ENCODE results near the gene ATL3.

ATL3 gene

GRCh38 chr11:63709336-63709884 lies 38.2 kb upstream of the ATL3 start:
- Histone ChIP-seq H3K4me2 (ENCODE audit: low read length) (no peak overlapping the region), H3K36me3 (replicated peaks; ENCODE audit: low read depth, low read length) (no peaks in the 10 kb centered on the region), H3K4me1 (ENCODE audit: low read length) (peaks cover 11% of the 10 kb centered on the region), H2AFZ (ENCODE audit: low read depth, low read length) (no peak overlapping the region), H4K20me1 (ENCODE audit: insufficient read depth, low read length) (peaks cover 26% of the 10 kb centered on the region; the same call in 1 of the 2 replicates), H3K79me2 (ENCODE audit: low read length) (peaks cover 14% of the 10 kb centered on the region), H3K9me3 (ENCODE audit: insufficient read depth, low read length) (no peaks in the 10 kb centered on the region), H3K9ac (ENCODE audit: low read length) (no peak overlapping the region), H3K27me3 (ENCODE audit: low read depth, low read length) (no peaks in the 10 kb centered on the region), H3K27ac (ENCODE audit: low read length) (no peak overlapping the region), H3K4me3 (ENCODE audit: low read length) (no peak overlapping the region)
- TF ChIP-seq EZH2phosphoT487 (IDR thresholded peaks at IDR 0.05; ENCODE audit: low read depth): no peak
- TF ChIP-seq CTCF (IDR thresholded peaks at IDR 0.05; ENCODE audit: low read depth, low read length): no peak

GRCh38 chr11:63708764-63709163 lies 37.6 kb upstream of the ATL3 start:
- no peak for TF ChIP-seq CTCF (IDR thresholded peaks at IDR 0.05; ENCODE audit: low read depth, low read length)
- TF ChIP-seq EZH2phosphoT487 (IDR thresholded peaks at IDR 0.05; ENCODE audit: low read depth): no peak
- Histone ChIP-seq H3K27me3 (ENCODE audit: low read depth, low read length) (no peaks in the 10 kb centered on the region), H3K9ac (ENCODE audit: low read length) (no peak overlapping the region), H2AFZ (ENCODE audit: low read depth, low read length) (no peak overlapping the region), H3K9me3 (ENCODE audit: insufficient read depth, low read length) (no peaks in the 10 kb centered on the region), H3K4me2 (ENCODE audit: low read length) (no peak overlapping the region), H3K27ac (ENCODE audit: low read length) (no peak overlapping the region), H4K20me1 (ENCODE audit: insufficient read depth, low read length) (peaks cover 26% of the 10 kb centered on the region; the same call in 1 of the 2 replicates), H3K79me2 (ENCODE audit: low read length) (peaks cover 14% of the 10 kb centered on the region), H3K4me1 (ENCODE audit: low read length) (peaks cover 16% of the 10 kb centered on the region), H3K36me3 (replicated peaks; ENCODE audit: low read depth, low read length) (no peaks in the 10 kb centered on the region), H3K4me3 (ENCODE audit: low read length) (no peak overlapping the region)

GRCh38 chr11:63705526-63705925 lies 34.4 kb upstream of the ATL3 start:
- peaks cover 4% of the 10 kb centered on the region; the same call in 1 of the 2 replicates for H3K79me2 ChIP-seq (ENCODE audit: low read length)
- H3K36me3 ChIP-seq (replicated peaks; ENCODE audit: low read depth, low read length): no peaks in the 10 kb centered on the region
- H3K27me3 ChIP-seq (ENCODE audit: low read depth, low read length): no peaks in the 10 kb centered on the region
- peaks cover 16% of the 10 kb centered on the region for H3K4me1 ChIP-seq (ENCODE audit: low read length)
- H3K4me2 ChIP-seq (ENCODE audit: low read length): no peak overlapping the region
- peaks cover 19% of the 10 kb centered on the region; the same call in 1 of the 2 replicates for H4K20me1 ChIP-seq (ENCODE audit: insufficient read depth, low read length)
- TF ChIP-seq CTCF (IDR thresholded peaks at IDR 0.05; ENCODE audit: low read depth, low read length): no peak
- TF ChIP-seq EZH2phosphoT487 (IDR thresholded peaks at IDR 0.05; ENCODE audit: low read depth): no peak
- no peak overlapping the region for H3K27ac ChIP-seq (ENCODE audit: low read length)
- no peaks in the 10 kb centered on the region for H3K9me3 ChIP-seq (ENCODE audit: insufficient read depth, low read length)
- H3K9ac ChIP-seq (ENCODE audit: low read length): no peak overlapping the region
- H2AFZ ChIP-seq (ENCODE audit: low read depth, low read length): no peak overlapping the region
- no peak overlapping the region for H3K4me3 ChIP-seq (ENCODE audit: low read length)

- Histone ChIP-seq H3K36me3 (replicated peaks; ENCODE audit: low read depth, low read length) (no peaks in the 10 kb centered on the region), H3K79me2 (ENCODE audit: low read length) (peaks cover 3% of the 10 kb centered on the region; the same call in 1 of the 2 replicates), H3K27ac (ENCODE audit: low read length) (no peak overlapping the region), H2AFZ (ENCODE audit: low read depth, low read length) (no peak overlapping the region), H3K9ac (ENCODE audit: low read length) (no peak overlapping the region), H3K4me1 (ENCODE audit: low read length) (peaks cover 10% of the 10 kb centered on the region), H3K4me2 (ENCODE audit: low read length) (no peak overlapping the region), H4K20me1 (ENCODE audit: insufficient read depth, low read length) (peaks cover 17% of the 10 kb centered on the region; the same call in 1 of the 2 replicates), H3K4me3 (ENCODE audit: low read length) (no peak overlapping the region), H3K9me3 (ENCODE audit: insufficient read depth, low read length) (no peaks in the 10 kb centered on the region), H3K27me3 (ENCODE audit: low read depth, low read length) (no peaks in the 10 kb centered on the region)
- TF ChIP-seq CTCF (IDR thresholded peaks at IDR 0.05; ENCODE audit: low read depth, low read length) (no peak), EZH2phosphoT487 (IDR thresholded peaks at IDR 0.05; ENCODE audit: low read depth) (no peak)
These were observed 28.7 kb upstream of the ATL3 start for GRCh38 chr11:63699896-63700295.

All from OCI-LY3 (cell line).